OCI-LY7 (cell line): ENCODE results near the gene MTNR1B. TPM values are rescaled to one million over a fixed set of nuclear protein-coding genes. Genes with fewer than 3 reads are reported as not detected.

Experiments
- BruUV-seq: library from RNA; stranded (reverse); fragments of 400-500 nt; replicated peaks from 2 replicates; lab custom pipeline; 2021; lab: Mats Ljungman, UMichigan
- CTCF ChIA-PET: fragments of 300-600 bp; sonication (Branson Sonifier 250); formaldehyde crosslinking; loops from one replicate; lab custom pipeline; 2022; ENCODE audit warnings: antibody characterized with exemption; ENCODE audit not compliant: unreplicated experiment; lab: Charles Lee
- POLR2A ChIA-PET: fragments of 300-600 bp; sonication (Branson Sonifier 250); formaldehyde crosslinking; loops from one replicate; lab custom pipeline; 2022; ENCODE audit warnings: antibody characterized with exemption; lab: Charles Lee
- DNase-seq: peaks from one replicate; pipeline ENCODE4 v3.0.0-alpha.2; 2015; ENCODE audit warnings: low spot score
- H2AFZ ChIP-seq: fragments of 200-600 bp; sonication (generic), shearing (Covaris generic); 2 replicates; pipeline ENCODE4 v1.6.1; 2014; ENCODE audit warnings: mild to moderate bottlenecking, antibody characterized with exemption, low read length, moderate library complexity
- H3K27ac ChIP-seq: fragments of 200-600 bp; sonication (generic); 2 replicates; pipeline ENCODE4 v1.5.1; 2014; ENCODE audit warnings: mixed run types, low read depth, mild to moderate bottlenecking, moderate library complexity, low read length, inconsistent platforms; ENCODE audit not compliant: poor library complexity, severe bottlenecking
- H3K36me3 ChIP-seq: fragments of 200-600 bp; sonication (generic); 2 replicates; pipeline ENCODE4 v1.6.1; 2014; ENCODE audit warnings: mild to moderate bottlenecking, antibody characterized with exemption, low read length, moderate library complexity, mixed read lengths; ENCODE audit not compliant: insufficient read depth
- H3K4me1 ChIP-seq: fragments of 200-600 bp; sonication (generic); 2 replicates; pipeline ENCODE4 v1.5.1; 2014; ENCODE audit warnings: mild to moderate bottlenecking, low read length; ENCODE audit not compliant: insufficient read depth, poor library complexity, severe bottlenecking
- H3K4me2 ChIP-seq: fragments of 200-600 bp; sonication (generic); 2 replicates; pipeline ENCODE4 v1.6.1; 2014; ENCODE audit warnings: mild to moderate bottlenecking, low read length
- H3K4me3 ChIP-seq: fragments of 200-600 bp; sonication (generic); 2 replicates; pipeline ENCODE4 v1.5.1; 2014; ENCODE audit warnings: mild to moderate bottlenecking, low read depth, low read length; ENCODE audit not compliant: poor library complexity, severe bottlenecking
- H3K79me2 ChIP-seq: fragments of 200-600 bp; sonication (generic); 2 replicates; pipeline ENCODE4 v1.6.1; 2016; ENCODE audit warnings: low read depth, mild to moderate bottlenecking, low read length, moderate library complexity, mixed read lengths; ENCODE audit not compliant: insufficient read depth
- H3K9me2 ChIP-seq: fragments of 200-600 bp; sonication (generic); 2 replicates; pipeline ENCODE4 v1.6.1; 2016; ENCODE audit warnings: mild to moderate bottlenecking, low read length, mixed read lengths; ENCODE audit not compliant: insufficient read depth
- H3K9me3 ChIP-seq: fragments of 200-600 bp; sonication (generic); 2 replicates; pipeline ENCODE4 v1.6.1; 2014; ENCODE audit warnings: mild to moderate bottlenecking, mixed run types, low read length, mixed read lengths
- H4K20me1 ChIP-seq: fragments of 200-600 bp; sonication (generic); 2 replicates; pipeline ENCODE4 v1.6.1; 2014; ENCODE audit warnings: mild to moderate bottlenecking, antibody characterized with exemption, low read length, moderate library complexity, mixed read lengths; ENCODE audit not compliant: insufficient read depth
- CTCF ChIP-seq: fragments of 200-600 bp; sonication (generic); conservative IDR thresholded peaks from 2 replicates; pipeline ENCODE4 v1.5.1; 2014; ENCODE audit warnings: mild to moderate bottlenecking, antibody characterized with exemption, low read length, moderate library complexity, mixed read lengths
- EZH2phosphoT487 ChIP-seq: fragments of 200-600 bp; sonication (generic); IDR thresholded peaks from 2 replicates; pipeline ENCODE4 v1.6.1; 2018; ENCODE audit warnings: low read depth, borderline replicate concordance, mild to moderate bottlenecking, mixed run types, antibody characterized with exemption, low read length, moderate library complexity, mixed read lengths
- intact Hi-C: fragments of 100-400 bp; cut with micrococcal nuclease; formaldehyde crosslinking; loops from one replicate; pipeline ENCODE4 v1.10.0; 2022; ENCODE audit not compliant: unreplicated experiment
- total RNA-seq, 2 experiments: library from RNA; depleted of rRNA in 1 of 2; stranded (reverse); fragments of >200 nt in 1 of 2; shearing (Covaris generic) in 1 of 2; gene quantifications; 2 replicates each; pipeline ENCODE4 v1.2.3, GENCODE V29; 2014 to 2022

Gene MTNR1B
- total RNA-seq, 2 experiments from 2014 or later = not detected

- Histone ChIP-seq H3K9me2 (no peaks in the 10 kb centered on the region), H3K36me3 (no peaks in the 10 kb centered on the region), H3K4me1 (no peaks in the 10 kb centered on the region), H3K9me3 (no peaks in the 10 kb centered on the region), H3K27ac (no peak overlapping the region), H3K4me2 (no peak overlapping the region), H2AFZ (no peak overlapping the region), H3K4me3 (no peak overlapping the region), H3K79me2 (no peaks in the 10 kb centered on the region), H4K20me1 (no peaks in the 10 kb centered on the region)
- no peak for TF ChIP-seq CTCF
- no peak for TF ChIP-seq EZH2phosphoT487
- POLR2A ChIA-PET = no interaction called here
- CTCF ChIA-PET = no interaction called here
- no peak for DNase-seq
- intact Hi-C loops = no loop called here
- no TSS peak for BruUV-seq
Observed at GRCh38 chr11:92929246-92929645, 40.2 kb upstream of the MTNR1B start.

- H3K4me3 ChIP-seq = no peak overlapping the region
- BruUV-seq = no TSS peak
- TF ChIP-seq EZH2phosphoT487 (no peak), CTCF (no peak)
Observed at GRCh38 chr11:92929653-92930052, 39.8 kb upstream of the MTNR1B start.

GRCh38 chr11:92931746-92932422 lies 37.6 kb upstream of the MTNR1B start:
- no peaks in the 10 kb centered on the region for H3K9me3 ChIP-seq
- no peaks in the 10 kb centered on the region for H4K20me1 ChIP-seq
- POLR2A ChIA-PET = no interaction called here
- DNase-seq = no peak
- H3K9me2 ChIP-seq = no peaks in the 10 kb centered on the region
- TF ChIP-seq CTCF (no peak), EZH2phosphoT487 (no peak)
- CTCF ChIA-PET = no interaction called here
- BruUV-seq = no TSS peak
- no peaks in the 10 kb centered on the region for H3K36me3 ChIP-seq
- H3K4me2 ChIP-seq = no peak overlapping the region
- H3K4me3 ChIP-seq = no peak overlapping the region
- no peaks in the 10 kb centered on the region for H3K79me2 ChIP-seq
- no peak overlapping the region for H3K27ac ChIP-seq
- H2AFZ ChIP-seq = no peak overlapping the region
- no peaks in the 10 kb centered on the region for H3K4me1 ChIP-seq
- intact Hi-C loops = no loop called here

More at GRCh38 chr11:92929653-92930052, 39.8 kb upstream of the MTNR1B start:
- no peak overlapping the region for H3K4me2 ChIP-seq
- intact Hi-C loops = no loop called here
- H3K9me3 ChIP-seq = no peaks in the 10 kb centered on the region
- H4K20me1 ChIP-seq = no peaks in the 10 kb centered on the region
- no peaks in the 10 kb centered on the region for H3K36me3 ChIP-seq
- H3K9me2 ChIP-seq = no peaks in the 10 kb centered on the region
- ChIA-PET POLR2A (no interaction called here), CTCF (no interaction called here)
- no peaks in the 10 kb centered on the region for H3K4me1 ChIP-seq
- no peak overlapping the region for H3K27ac ChIP-seq
- H3K79me2 ChIP-seq = no peaks in the 10 kb centered on the region
- DNase-seq = no peak
- H2AFZ ChIP-seq = no peak overlapping the region
